CD4-positive, alpha-beta T cell (primary cell): ENCODE data around the gene HS3ST3B1. TPM values are rescaled to one million over a fixed set of nuclear protein-coding genes. Genes with fewer than 3 reads are reported as not detected.

Experiments
- ATAC-seq: fragments of 200-7000 bp; cut with Tn5 transposase; one replicate; pipeline ENCODE4 v1.10.0; 2022; ENCODE audit warnings: mild to moderate bottlenecking; ENCODE audit not compliant: poor library complexity
- CTCF ChIA-PET: fragments of 350-600 bp; sonication (Branson Sonifier 250); formaldehyde crosslinking; loops from one replicate; lab custom pipeline; 2021; ENCODE audit warnings: antibody characterized with exemption, inconsistent platforms; lab: Charles Lee
- POLR2A ChIA-PET: fragments of 350-600 bp; sonication (Branson Sonifier 250); formaldehyde crosslinking; loops from one replicate; lab custom pipeline; 2021; ENCODE audit warnings: antibody characterized with exemption, inconsistent platforms; lab: Charles Lee
- DNase-seq, 14 experiments: peaks; one replicate each; pipeline ENCODE4 v3.0.0-alpha.2; 2013 to 2020; ENCODE audit warnings: mixed read lengths in 2 of 14
- H3K27ac ChIP-seq, 2 donors: one replicate each; pipeline versions ENCODE4 v1.5.1 to v1.7.0; 2013; ENCODE audit warnings: low read length in 2 of 2, low read depth in 1 of 2, mild to moderate bottlenecking in 1 of 2
- H3K27me3 ChIP-seq, 2 experiments: 1 replicate in 1 of 2; 2 replicates in 1 of 2; pipeline versions ENCODE4 v1.6.1 to v1.7.0; 2013; ENCODE audit warnings: low read length in 2 of 2, control low read depth in 1 of 2, mild to moderate bottlenecking in 1 of 2, moderate library complexity in 1 of 2; ENCODE audit not compliant: insufficient read depth in 2 of 2, control insufficient read depth in 1 of 2
- H3K36me3 ChIP-seq: one replicate; pipeline ENCODE4 v1.6.1; 2013; ENCODE audit warnings: low read length, control low read depth; ENCODE audit not compliant: insufficient read depth
- H3K4me1 ChIP-seq: one replicate; pipeline ENCODE4 v1.6.1; 2013; ENCODE audit warnings: low read length, control low read depth; ENCODE audit not compliant: insufficient read depth
- H3K4me3 ChIP-seq: one replicate; pipeline ENCODE4 v1.5.1; 2013; ENCODE audit warnings: mild to moderate bottlenecking, low read length, moderate library complexity
- H3K9me3 ChIP-seq, 2 experiments: 1 replicate in 1 of 2; 2 replicates in 1 of 2; pipeline versions ENCODE4 v1.6.1 to v1.7.0; 2013; ENCODE audit warnings: low read length in 2 of 2, mild to moderate bottlenecking in 2 of 2, control low read depth in 1 of 2, moderate library complexity in 1 of 2; ENCODE audit not compliant: control insufficient read depth in 1 of 2, insufficient read depth in 1 of 2
- H3K27ac Mint-ChIP-seq: one replicate; pipeline ENCODE4 v1.8.0; 2020; ENCODE audit warnings: mixed read lengths
- H3K27me3 Mint-ChIP-seq: one replicate; pipeline ENCODE4 v1.8.0; 2021; ENCODE audit warnings: mixed read lengths
- H3K36me3 Mint-ChIP-seq: one replicate; pipeline ENCODE4 v1.8.0; 2021; ENCODE audit warnings: low read depth, mixed read lengths
- H3K4me1 Mint-ChIP-seq: one replicate; pipeline ENCODE4 v1.8.0; 2021; ENCODE audit warnings: low read depth, mixed read lengths
- H3K4me3 Mint-ChIP-seq: one replicate; pipeline ENCODE4 v1.8.0; 2020; ENCODE audit warnings: mild to moderate bottlenecking, mixed read lengths
- H3K9me3 Mint-ChIP-seq: one replicate; pipeline ENCODE4 v1.8.0; 2020; ENCODE audit warnings: mixed read lengths
- intact Hi-C, 2 experiments: fragments of 100-400 bp; cut with DNase I in 1 of 2; cut with micrococcal nuclease in 1 of 2; formaldehyde crosslinking; loops; one replicate each; pipeline versions ENCODE4 v1.15.1 to v1.9.0; 2023 to 2025; cut with DNase I, micrococcal nuclease
- total RNA-seq, 174 experiments: library from RNA in 2 of 174; stranded (reverse) in 2 of 174; gene quantifications; one replicate each; pipeline ENCODE4 v1.2.3 and lab custom pipeline; 2021 to 2026
- TF ChIP-seq, protein P1 (sequence below): fragments of 200-600 bp; IDR thresholded peaks from one replicate; pipeline ENCODE4 v1.8.0; 2022; ENCODE audit warnings: antibody characterized with exemption, mild to moderate bottlenecking

The HS3ST3B1 gene
- total RNA-seq, 2 experiments from 2014 or later, result 9.3 to 11.5 TPM

GRCh38 chr17:14306596-14306995, 5.7 kb downstream of the HS3ST3B1 start:
- Histone ChIP-seq H3K36me3 (no peaks in the 10 kb centered on the region), H3K9me3 (peaks cover 0 to 3% of the 10 kb centered on the region in 2 experiments), H3K27ac (no peak overlapping the region), H3K4me1 (peaks cover 52% of the 10 kb centered on the region), H3K4me3 (no peak overlapping the region), H3K27me3 (no peaks in the 10 kb centered on the region)
- Mint-ChIP-seq H3K9me3 (no peaks in the 10 kb centered on the region), H3K27ac (peak overlapping the region; percentile 77), H3K4me1 (peaks cover 67% of the 10 kb centered on the region), H3K27me3 (no peaks in the 10 kb centered on the region), H3K4me3 (peak overlapping the region; percentile 83), H3K36me3 (peaks cover 34% of the 10 kb centered on the region)
- no peak for DNase-seq
- CTCF ChIA-PET, result interaction anchor here (1.4 to 1.8 kb wide), 2 partner anchors 9 to 95 kb away, joined by 3 read pairs; no protein-coding TSS in a partner anchor
- POLR2A ChIA-PET, result interaction anchor here (1.1 to 1.4 kb wide), 2 partner anchors 9 to 141 kb away, joined by 3 to 4 read pairs; no protein-coding TSS in a partner anchor
- ATAC-seq, result no peak
- TF ChIP-seq, protein P1, sequence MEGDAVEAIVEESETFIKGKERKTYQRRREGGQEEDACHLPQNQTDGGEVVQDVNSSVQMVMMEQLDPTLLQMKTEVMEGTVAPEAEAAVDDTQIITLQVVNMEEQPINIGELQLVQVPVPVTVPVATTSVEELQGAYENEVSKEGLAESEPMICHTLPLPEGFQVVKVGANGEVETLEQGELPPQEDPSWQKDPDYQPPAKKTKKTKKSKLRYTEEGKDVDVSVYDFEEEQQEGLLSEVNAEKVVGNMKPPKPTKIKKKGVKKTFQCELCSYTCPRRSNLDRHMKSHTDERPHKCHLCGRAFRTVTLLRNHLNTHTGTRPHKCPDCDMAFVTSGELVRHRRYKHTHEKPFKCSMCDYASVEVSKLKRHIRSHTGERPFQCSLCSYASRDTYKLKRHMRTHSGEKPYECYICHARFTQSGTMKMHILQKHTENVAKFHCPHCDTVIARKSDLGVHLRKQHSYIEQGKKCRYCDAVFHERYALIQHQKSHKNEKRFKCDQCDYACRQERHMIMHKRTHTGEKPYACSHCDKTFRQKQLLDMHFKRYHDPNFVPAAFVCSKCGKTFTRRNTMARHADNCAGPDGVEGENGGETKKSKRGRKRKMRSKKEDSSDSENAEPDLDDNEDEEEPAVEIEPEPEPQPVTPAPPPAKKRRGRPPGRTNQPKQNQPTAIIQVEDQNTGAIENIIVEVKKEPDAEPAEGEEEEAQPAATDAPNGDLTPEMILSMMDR, result no peak
- intact Hi-C loops, result no loop called here

DNA sequence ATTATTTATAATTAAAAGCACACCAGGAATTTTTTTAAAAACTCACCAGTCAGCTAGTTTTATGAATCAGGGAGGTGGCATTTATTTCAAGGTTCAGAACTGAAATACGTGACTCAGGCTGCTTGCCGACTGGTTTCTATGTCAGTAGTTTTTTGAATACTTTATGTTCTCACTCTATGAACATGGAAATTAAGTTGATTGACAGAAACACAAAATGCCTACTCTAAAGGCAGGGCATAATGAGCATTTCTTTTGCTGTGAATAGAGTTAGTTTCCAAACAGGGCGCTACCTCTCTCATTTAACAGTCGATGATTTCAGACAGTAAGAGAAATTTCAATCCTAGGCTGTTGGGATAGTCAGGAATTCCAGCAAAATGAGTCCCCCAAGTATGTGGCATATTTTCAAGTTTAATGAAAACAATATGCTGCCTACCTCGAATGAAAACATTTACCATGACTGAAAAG, 6.7 kb downstream of the HS3ST3B1 start:
- H3K4me1 ChIP-seq, result peaks cover 49% of the 10 kb centered on the region
- ChIA-PET CTCF (no interaction called here), POLR2A (interaction anchor here (0.6 to 1.1 kb wide), 2 partner anchors 10 to 506 kb away, joined by 4 read pairs; no protein-coding TSS in a partner anchor)
- no peak overlapping the region for H3K27ac ChIP-seq
- DNase-seq (no peak), ATAC-seq (no peak)
- Mint-ChIP-seq H3K9me3 (no peaks in the 10 kb centered on the region), H3K27ac (no peak overlapping the region), H3K27me3 (no peaks in the 10 kb centered on the region), H3K4me3 (peak overlapping the region; percentile 58), H3K36me3 (peaks cover 38% of the 10 kb centered on the region), H3K4me1 (peaks cover 77% of the 10 kb centered on the region)
- H3K36me3 ChIP-seq, result peaks cover 6% of the 10 kb centered on the region
- H3K9me3 ChIP-seq, result peaks cover 0 to 3% of the 10 kb centered on the region in 2 experiments
- TF ChIP-seq, protein P1, result no peak
- H3K4me3 ChIP-seq, result no peak overlapping the region
- no peaks in the 10 kb centered on the region for H3K27me3 ChIP-seq
- intact Hi-C loops, result no loop called here

DNA sequence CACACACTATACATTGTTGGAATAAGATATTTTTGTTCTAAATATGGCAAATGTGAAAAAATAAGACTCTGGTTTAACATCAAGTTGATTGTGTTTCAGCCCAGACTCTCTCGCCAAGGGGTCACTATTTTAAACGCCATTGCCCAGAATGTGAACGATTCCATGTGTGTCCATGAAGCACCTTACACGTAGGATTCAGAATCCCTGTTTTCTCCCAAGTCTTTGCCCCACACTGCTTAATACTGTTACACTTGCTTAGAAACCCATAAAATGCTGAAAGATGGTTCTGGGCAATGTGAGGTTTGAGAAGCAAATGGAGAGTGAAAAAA, 7.7 kb downstream of the HS3ST3B1 start:
- Mint-ChIP-seq H3K9me3 (no peaks in the 10 kb centered on the region), H3K4me3 (peak overlapping the region; percentile 90), H3K27me3 (no peaks in the 10 kb centered on the region), H3K27ac (peak overlapping the region; percentile 36), H3K4me1 (peaks cover 79% of the 10 kb centered on the region), H3K36me3 (peaks cover 43% of the 10 kb centered on the region)
- intact Hi-C loops, result no loop called here
- CTCF ChIA-PET, result no interaction called here
- H3K4me1 ChIP-seq, result peaks cover 40% of the 10 kb centered on the region
- TF ChIP-seq, protein P1, result no peak
- peak overlapping the region; percentile 66 for H3K4me3 ChIP-seq
- ATAC-seq (no peak), DNase-seq (no peak)
- H3K27ac ChIP-seq, result no peak overlapping the region
- no peaks in the 10 kb centered on the region for H3K27me3 ChIP-seq
- peaks cover 0 to 3% of the 10 kb centered on the region in 2 experiments for H3K9me3 ChIP-seq
- peaks cover 9% of the 10 kb centered on the region for H3K36me3 ChIP-seq
- POLR2A ChIA-PET, result interaction anchor here (1.0 to 1.6 kb wide), 5 partner anchors 8 to 120 kb away, joined by 3 to 13 read pairs (median 3); partner anchors contain the start of gene HS3ST3B1
